Measurements from ENCODE around the gene CD2AP.

CD2AP gene

GRCh38 chr6:47495954-47496545 is 18.5 kb downstream of the CD2AP start:
- no peak for ATAC-seq
- no peak for TF ChIP-seq GLIS3 (CRISPR knock-in tag; IDR thresholded peaks at IDR 0.05)
- TF ChIP-seq BACH2 (CRISPR knock-in tag; IDR thresholded peaks at IDR 0.05; ENCODE audit: borderline replicate concordance) = no peak
- TF ChIP-seq CSRNP3 (CRISPR knock-in tag; IDR thresholded peaks at IDR 0.05) = no peak
- TF ChIP-seq ESRRG (CRISPR knock-in tag; IDR thresholded peaks at IDR 0.05) = no peak
- TF ChIP-seq ZNF565 (CRISPR knock-in tag; conservative IDR thresholded peaks at IDR 0.05; ENCODE audit: low read depth) = no peak
- no peak for TF ChIP-seq PPARA (CRISPR knock-in tag; IDR thresholded peaks at IDR 0.05; ENCODE audit: borderline replicate concordance)
- no peak for TF ChIP-seq ZFP30 (CRISPR knock-in tag; IDR thresholded peaks at IDR 0.05)
- no peak for TF ChIP-seq ARNTL (CRISPR knock-in tag; IDR thresholded peaks at IDR 0.05; ENCODE audit: borderline replicate concordance, low read depth)
- no peak for TF ChIP-seq ZC3H10 (CRISPR knock-in tag; IDR thresholded peaks at IDR 0.05)
- TF ChIP-seq, protein P1, sequence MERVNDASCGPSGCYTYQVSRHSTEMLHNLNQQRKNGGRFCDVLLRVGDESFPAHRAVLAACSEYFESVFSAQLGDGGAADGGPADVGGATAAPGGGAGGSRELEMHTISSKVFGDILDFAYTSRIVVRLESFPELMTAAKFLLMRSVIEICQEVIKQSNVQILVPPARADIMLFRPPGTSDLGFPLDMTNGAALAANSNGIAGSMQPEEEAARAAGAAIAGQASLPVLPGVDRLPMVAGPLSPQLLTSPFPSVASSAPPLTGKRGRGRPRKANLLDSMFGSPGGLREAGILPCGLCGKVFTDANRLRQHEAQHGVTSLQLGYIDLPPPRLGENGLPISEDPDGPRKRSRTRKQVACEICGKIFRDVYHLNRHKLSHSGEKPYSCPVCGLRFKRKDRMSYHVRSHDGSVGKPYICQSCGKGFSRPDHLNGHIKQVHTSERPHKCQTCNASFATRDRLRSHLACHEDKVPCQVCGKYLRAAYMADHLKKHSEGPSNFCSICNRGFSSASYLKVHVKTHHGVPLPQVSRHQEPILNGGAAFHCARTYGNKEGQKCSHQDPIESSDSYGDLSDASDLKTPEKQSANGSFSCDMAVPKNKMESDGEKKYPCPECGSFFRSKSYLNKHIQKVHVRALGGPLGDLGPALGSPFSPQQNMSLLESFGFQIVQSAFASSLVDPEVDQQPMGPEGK (CRISPR knock-in tag; IDR thresholded peaks at IDR 0.05; ENCODE audit: borderline replicate concordance) = no peak
- TF ChIP-seq OSR1 (CRISPR knock-in tag; IDR thresholded peaks at IDR 0.05) = no peak

- TF ChIP-seq TOX (CRISPR knock-in tag; IDR thresholded peaks at IDR 0.05; ENCODE audit: borderline replicate concordance) = no peak
- no peak for TF ChIP-seq SNAI2 (CRISPR knock-in tag; IDR thresholded peaks at IDR 0.05)
- no peak for TF ChIP-seq ZFP3 (CRISPR knock-in tag; IDR thresholded peaks at IDR 0.05)
- no peak for TF ChIP-seq ISL1 (CRISPR knock-in tag; IDR thresholded peaks at IDR 0.05)
- no peak for TF ChIP-seq ZNF565 (CRISPR knock-in tag; conservative IDR thresholded peaks at IDR 0.05; ENCODE audit: low read depth)
- TF ChIP-seq, protein P2, sequence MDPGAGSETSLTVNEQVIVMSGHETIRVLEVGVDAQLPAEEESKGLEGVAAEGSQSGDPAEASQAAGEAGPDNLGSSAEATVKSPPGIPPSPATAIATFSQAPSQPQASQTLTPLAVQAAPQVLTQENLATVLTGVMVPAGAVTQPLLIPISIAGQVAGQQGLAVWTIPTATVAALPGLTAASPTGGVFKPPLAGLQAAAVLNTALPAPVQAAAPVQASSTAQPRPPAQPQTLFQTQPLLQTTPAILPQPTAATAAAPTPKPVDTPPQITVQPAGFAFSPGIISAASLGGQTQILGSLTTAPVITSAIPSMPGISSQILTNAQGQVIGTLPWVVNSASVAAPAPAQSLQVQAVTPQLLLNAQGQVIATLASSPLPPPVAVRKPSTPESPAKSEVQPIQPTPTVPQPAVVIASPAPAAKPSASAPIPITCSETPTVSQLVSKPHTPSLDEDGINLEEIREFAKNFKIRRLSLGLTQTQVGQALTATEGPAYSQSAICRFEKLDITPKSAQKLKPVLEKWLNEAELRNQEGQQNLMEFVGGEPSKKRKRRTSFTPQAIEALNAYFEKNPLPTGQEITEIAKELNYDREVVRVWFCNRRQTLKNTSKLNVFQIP (CRISPR knock-in tag; IDR thresholded peaks at IDR 0.05; ENCODE audit: borderline replicate concordance, low read depth) = no peak
- TF ChIP-seq ZNF8 (CRISPR knock-in tag; IDR thresholded peaks at IDR 0.05) = no peak
- TF ChIP-seq RARB (CRISPR knock-in tag; IDR thresholded peaks at IDR 0.05) = no peak
- no peak for TF ChIP-seq CSRNP3 (CRISPR knock-in tag; IDR thresholded peaks at IDR 0.05)
- TF ChIP-seq BACH2 (CRISPR knock-in tag; IDR thresholded peaks at IDR 0.05; ENCODE audit: borderline replicate concordance) = no peak
- no peak for TF ChIP-seq ESRRG (CRISPR knock-in tag; IDR thresholded peaks at IDR 0.05)
- TF ChIP-seq TCF4 (CRISPR knock-in tag; IDR thresholded peaks at IDR 0.05; ENCODE audit: borderline replicate concordance) = no peak
- TF ChIP-seq CREB5 (CRISPR knock-in tag; IDR thresholded peaks at IDR 0.05; ENCODE audit: low read depth) = no peak
- TF ChIP-seq, protein P1 (CRISPR knock-in tag; IDR thresholded peaks at IDR 0.05; ENCODE audit: borderline replicate concordance) = no peak
- no peak for TF ChIP-seq TSHZ2 (CRISPR knock-in tag; IDR thresholded peaks at IDR 0.05)
- TF ChIP-seq ZC3H10 (CRISPR knock-in tag; IDR thresholded peaks at IDR 0.05) = no peak
- no peak for TF ChIP-seq CSDC2 (CRISPR knock-in tag; IDR thresholded peaks at IDR 0.05)
- no peak for TF ChIP-seq ARNTL (CRISPR knock-in tag; IDR thresholded peaks at IDR 0.05; ENCODE audit: borderline replicate concordance, low read depth)
- no peak for ATAC-seq
These were observed 19.5 kb downstream of the CD2AP start for GRCh38 chr6:47496935-47497579.

Data from SK-N-SH treated with all-trans-retinoic acid at 6 μM for 48 hours (cell line).